Measurements from ENCODE around the gene ACSL3. TPM values are rescaled to one million over a fixed set of nuclear protein-coding genes. Genes with fewer than 3 reads are reported as not detected.
"Not testable (repeated sequence)": the region's sequence is repeated elsewhere in the genome, so short reads cannot be mapped to it uniquely, and the experiment has no call there.

The ACSL3 gene
- total RNA-seq, 2 donors from 2014 or later = 116 to 162 TPM

DNA sequence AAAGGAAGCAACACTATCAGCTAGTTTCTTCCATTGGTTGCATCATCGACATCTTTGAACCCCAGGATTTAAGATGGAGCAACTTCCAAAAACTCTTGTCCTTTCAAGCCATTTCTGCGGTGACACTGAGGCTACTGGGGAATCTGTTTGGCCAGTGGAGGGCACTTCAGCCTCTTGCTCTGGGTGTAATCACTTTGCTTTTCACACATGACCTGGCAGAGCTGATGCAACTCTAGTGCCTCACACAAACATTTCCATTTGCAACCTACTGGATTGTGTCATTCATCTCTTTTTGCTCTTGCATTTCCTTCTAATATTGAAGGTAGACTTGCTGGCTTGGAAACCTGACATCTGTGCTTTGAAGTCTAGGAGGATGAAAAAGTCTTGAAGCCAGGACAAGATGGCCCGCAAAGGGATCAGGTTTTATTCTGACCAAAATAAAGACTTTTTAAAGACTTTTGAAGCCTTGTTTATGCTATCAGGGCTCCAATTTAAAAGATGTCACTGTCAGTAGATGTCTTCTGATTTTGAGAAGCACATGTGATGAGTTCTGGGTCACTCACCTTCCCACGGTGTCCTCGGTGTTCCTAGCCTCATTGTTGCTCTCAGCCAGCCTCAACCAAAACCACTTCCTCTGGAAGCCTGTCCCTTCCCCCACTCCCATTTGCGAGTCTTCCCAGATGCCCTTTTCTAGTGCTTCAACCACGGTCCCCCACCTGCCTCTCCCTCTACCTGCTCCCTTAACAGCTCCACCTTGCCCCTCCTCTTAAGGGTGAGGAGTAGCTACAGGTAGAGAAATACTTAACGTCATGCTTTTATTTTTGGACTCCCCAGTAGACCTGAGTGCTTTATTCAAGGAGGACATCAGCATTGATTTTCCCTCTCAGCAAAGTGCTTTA lies 121.4 kb downstream of the ACSL3 start:
- Histone ChIP-seq H3K9me3 (no peaks in the 10 kb centered on the region), H3K4me3 (no peak overlapping the region), H3K27ac (no peak overlapping the region), H3K9ac (ENCODE audit: low read depth in 2 of 2, low read length in 2 of 2) (no peak overlapping the region), H3K4me1 (no peaks in the 10 kb centered on the region), H3K36me3 (no peaks in the 10 kb centered on the region), H3K27me3 (no peaks in the 10 kb centered on the region)
- intact Hi-C loops (cut with DNase I) = loop anchor here (5.0 kb wide), 1 partner anchor 120 kb away; no protein-coding TSS in a partner anchor
- peak; percentile 28 for DNase-seq
- TF ChIP-seq, protein P1, sequence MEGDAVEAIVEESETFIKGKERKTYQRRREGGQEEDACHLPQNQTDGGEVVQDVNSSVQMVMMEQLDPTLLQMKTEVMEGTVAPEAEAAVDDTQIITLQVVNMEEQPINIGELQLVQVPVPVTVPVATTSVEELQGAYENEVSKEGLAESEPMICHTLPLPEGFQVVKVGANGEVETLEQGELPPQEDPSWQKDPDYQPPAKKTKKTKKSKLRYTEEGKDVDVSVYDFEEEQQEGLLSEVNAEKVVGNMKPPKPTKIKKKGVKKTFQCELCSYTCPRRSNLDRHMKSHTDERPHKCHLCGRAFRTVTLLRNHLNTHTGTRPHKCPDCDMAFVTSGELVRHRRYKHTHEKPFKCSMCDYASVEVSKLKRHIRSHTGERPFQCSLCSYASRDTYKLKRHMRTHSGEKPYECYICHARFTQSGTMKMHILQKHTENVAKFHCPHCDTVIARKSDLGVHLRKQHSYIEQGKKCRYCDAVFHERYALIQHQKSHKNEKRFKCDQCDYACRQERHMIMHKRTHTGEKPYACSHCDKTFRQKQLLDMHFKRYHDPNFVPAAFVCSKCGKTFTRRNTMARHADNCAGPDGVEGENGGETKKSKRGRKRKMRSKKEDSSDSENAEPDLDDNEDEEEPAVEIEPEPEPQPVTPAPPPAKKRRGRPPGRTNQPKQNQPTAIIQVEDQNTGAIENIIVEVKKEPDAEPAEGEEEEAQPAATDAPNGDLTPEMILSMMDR (IDR thresholded peaks at IDR 0.05) = peak; percentile 34

DNA sequence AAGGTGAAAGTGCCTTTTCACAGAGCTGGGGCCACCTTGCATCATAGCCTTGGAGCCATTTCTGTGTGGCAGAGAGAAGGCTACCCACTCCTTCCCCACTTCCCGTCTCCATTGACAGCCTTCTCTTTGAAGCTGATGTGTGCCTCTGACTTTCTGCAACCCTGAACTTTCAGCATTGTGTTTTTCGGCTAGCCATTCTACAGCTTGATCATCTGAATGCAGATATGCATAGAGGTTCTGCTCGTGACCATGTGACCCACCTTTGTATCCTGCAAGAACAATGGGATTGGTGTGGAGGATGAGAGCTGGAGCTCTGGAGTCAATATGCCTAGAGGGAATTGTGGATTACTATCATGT lies 122.1 kb downstream of the ACSL3 start:
- no peaks in the 10 kb centered on the region for H3K4me1 ChIP-seq
- intact Hi-C loops (cut with DNase I) = loop anchor here (5.0 kb wide), 1 partner anchor 119 kb away; no protein-coding TSS in a partner anchor
- DNase-seq = no peak
- no peaks in the 10 kb centered on the region for H3K36me3 ChIP-seq
- no peaks in the 10 kb centered on the region for H3K9me3 ChIP-seq
- H3K27ac ChIP-seq = no peak overlapping the region
- no peaks in the 10 kb centered on the region for H3K27me3 ChIP-seq
- TF ChIP-seq, protein P1 (IDR thresholded peaks at IDR 0.05) = no peak
- H3K9ac ChIP-seq (ENCODE audit: low read depth in 2 of 2, low read length in 2 of 2) = no peak overlapping the region
- no peak overlapping the region for H3K4me3 ChIP-seq

DNA sequence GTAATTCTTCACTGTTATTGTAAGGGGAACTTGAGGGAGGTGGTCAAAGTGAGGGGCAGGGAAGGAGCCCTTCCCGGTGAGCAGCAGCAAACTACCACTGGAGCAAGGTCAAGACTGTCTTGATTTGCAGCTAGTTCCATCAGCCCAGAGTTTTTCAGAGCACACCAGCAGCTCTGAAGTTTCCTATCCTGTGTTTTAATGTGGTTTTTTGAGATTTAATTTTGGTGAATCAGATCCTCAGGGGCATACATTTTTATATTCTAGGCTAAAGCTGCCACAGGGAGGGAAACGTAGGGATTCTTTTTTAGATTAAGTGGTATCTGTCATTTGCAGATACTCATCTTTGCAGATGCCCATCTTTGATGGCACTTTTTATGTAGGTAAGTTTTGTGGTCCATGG lies 124.1 kb downstream of the ACSL3 start:
- Histone ChIP-seq H3K27me3 (no peaks in the 10 kb centered on the region), H3K9me3 (no peaks in the 10 kb centered on the region), H3K27ac (no peak overlapping the region), H3K36me3 (no peaks in the 10 kb centered on the region), H3K9ac (ENCODE audit: low read depth in 2 of 2, low read length in 2 of 2) (no peak overlapping the region), H3K4me1 (no peaks in the 10 kb centered on the region), H3K4me3 (no peak overlapping the region)
- intact Hi-C loops (cut with DNase I) = loop anchor here (5.0 kb wide), 1 partner anchor 117 kb away; no protein-coding TSS in a partner anchor
- TF ChIP-seq, protein P1 (IDR thresholded peaks at IDR 0.05) = no peak
- DNase-seq = no peak

DNA sequence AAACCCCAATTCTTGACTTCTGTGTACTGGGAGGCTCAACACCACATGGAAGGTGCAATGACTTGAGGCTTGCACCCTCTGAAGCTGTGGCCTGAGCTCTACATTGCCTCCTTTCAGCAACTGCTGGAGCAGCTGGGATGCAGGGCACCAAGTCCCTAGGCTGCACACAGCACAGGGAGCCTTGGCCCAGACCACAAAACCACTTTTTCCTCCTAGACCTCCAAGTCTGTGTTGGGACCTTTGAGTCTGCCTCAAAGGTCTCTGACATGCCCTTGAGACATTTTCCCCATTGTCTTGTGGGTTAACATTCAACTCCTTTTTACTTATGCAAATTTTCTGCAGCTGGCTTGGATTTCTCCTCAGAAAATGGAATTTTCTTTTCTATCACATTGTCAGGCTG lies 128.6 kb downstream of the ACSL3 start:
- intact Hi-C loops (cut with DNase I) = no loop called here
- H3K36me3 ChIP-seq = no peaks in the 10 kb centered on the region
- DNase-seq = no peak
- no peaks in the 10 kb centered on the region for H3K27me3 ChIP-seq
- no peaks in the 10 kb centered on the region for H3K9me3 ChIP-seq
- no peaks in the 10 kb centered on the region for H3K4me1 ChIP-seq
- H3K4me3 ChIP-seq = no peak overlapping the region
- TF ChIP-seq, protein P1 (IDR thresholded peaks at IDR 0.05) = no peak
- no peak overlapping the region for H3K9ac ChIP-seq (ENCODE audit: low read depth in 2 of 2, low read length in 2 of 2)
- H3K27ac ChIP-seq = no peak overlapping the region

DNA sequence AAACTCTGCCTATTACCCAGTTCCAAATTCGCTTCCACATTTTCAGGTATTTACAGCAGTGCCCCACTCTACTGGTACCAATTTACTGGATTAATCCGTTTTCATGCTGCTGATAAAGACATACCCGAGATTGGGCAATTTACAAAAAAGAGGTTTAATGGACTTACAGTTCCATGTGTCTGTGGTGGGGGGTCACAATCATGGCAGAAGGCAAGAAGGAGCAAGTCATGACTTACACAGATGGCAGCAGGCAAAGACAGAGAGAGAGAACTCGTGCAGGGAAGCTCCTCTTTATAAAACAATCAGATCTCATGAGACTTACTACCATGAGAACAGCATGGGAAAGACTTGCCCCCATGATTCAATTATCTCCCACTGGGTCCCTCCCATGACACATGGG lies 129.4 kb downstream of the ACSL3 start:
- intact Hi-C loops (cut with DNase I); H3K27ac ChIP-seq; H3K36me3 ChIP-seq; H3K4me1 ChIP-seq; H3K4me3 ChIP-seq; H3K27me3 ChIP-seq; DNase-seq; H3K9me3 ChIP-seq; H3K9ac ChIP-seq (ENCODE audit: low read depth in 2 of 2, low read length in 2 of 2): not testable (repeated sequence)

DNA sequence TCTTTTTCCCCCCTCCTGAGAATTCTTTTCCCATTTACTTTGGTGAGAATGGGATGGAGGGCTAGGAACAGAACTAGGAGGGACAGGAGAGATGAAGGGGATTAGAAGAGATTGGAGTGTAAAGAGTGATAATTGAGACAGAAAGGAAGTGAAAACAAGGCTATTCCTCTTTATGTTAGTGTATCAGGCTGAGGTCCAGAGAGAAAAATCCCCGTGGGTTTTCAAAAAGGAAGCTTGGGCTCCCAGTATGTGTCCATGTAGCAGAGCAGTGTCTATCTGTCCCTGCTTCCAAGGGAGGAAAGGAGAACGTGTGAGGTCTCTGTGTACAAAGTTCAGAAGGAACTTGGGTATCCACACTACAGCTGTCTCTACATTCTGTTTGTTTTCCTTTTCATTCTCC lies 131.3 kb downstream of the ACSL3 start:
- TF ChIP-seq, protein P1 (IDR thresholded peaks at IDR 0.05) = no peak
- intact Hi-C loops (cut with DNase I) = no loop called here
- Histone ChIP-seq H3K27me3 (no peaks in the 10 kb centered on the region), H3K36me3 (no peaks in the 10 kb centered on the region), H3K27ac (no peak overlapping the region), H3K9me3 (no peaks in the 10 kb centered on the region), H3K4me3 (no peak overlapping the region), H3K9ac (ENCODE audit: low read depth in 2 of 2, low read length in 2 of 2) (no peak overlapping the region), H3K4me1 (no peaks in the 10 kb centered on the region)
- DNase-seq = no peak
